NCI-H69 (cell line): ENCODE measurements around the gene ADGRA3.

Experiments used
- DNase-seq: peaks from one replicate; lab custom pipeline; 2025; lab: John Stamatoyannopoulos, UW

ADGRA3 gene

GRCh38 chr4:22369901-22370562 is 145.8 kb downstream of the ADGRA3 start:
- DNase-seq: no peak

DNA sequence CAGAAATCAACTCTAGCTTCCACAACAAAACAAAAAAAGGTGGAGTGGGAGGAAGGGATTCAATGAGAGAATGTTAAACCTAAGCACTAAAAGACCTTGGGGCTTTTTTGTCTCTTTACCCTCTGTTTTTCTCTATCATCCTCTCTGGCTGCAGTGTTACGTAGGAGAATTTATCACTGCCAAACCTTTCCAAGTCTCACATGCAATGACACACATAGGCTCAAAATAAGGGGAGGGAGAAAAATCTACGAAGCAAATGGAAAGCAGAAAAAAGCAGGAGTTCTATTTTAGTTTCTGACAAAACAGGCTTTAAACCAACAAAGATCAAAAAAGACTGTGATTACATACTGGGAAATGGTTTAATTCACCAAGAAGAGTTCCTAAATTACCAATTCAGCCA is 152.1 kb downstream of the ADGRA3 start:
- DNase-seq: no peak

DNA sequence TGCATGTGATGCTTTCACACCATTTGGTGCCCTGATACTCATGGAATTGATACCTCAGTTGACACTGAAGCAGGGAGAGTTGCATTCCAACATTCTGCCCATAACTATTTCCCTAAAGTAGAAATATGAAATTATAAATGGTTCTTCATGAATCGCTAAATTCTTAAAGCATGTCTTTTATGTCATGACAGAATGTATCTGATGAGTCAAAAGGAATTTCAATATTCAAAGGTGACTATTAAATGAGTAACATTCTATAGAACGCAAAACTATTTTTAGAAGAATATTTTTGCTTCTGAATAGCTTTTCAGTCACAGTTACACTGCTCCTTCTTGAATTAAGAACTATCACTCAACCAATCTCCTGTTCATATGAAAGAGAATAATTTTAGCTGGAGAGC is 152.8 kb downstream of the ADGRA3 start:
- DNase-seq: no peak

DNA sequence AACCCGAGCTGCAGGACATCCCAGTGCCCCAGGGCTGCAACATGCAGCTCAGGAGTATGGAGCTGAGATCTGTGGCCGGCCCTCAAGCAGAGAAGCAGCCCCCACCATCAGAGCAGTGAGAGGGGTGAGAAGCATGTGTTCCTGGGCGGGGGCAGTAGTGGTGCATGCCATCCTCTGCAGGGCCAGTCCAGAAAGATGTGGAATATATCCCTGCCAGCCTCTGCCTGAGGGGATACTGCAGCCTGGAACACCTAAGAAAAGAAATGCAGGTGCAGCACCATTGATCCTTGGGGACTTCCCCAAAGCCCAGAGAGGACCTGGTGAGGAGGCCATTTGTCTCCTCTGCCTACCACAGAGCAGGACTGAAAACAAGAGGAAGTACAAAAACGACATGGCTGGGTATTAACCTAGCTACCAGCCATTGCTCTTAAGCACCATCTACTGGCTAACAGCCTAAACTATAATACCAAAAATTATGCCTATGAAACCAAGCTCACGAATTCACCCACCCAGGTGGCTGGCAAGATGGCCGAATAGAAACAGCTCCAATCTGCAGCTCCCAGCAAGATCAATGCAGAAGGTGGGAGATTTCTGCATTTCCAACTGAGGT is 158.8 kb downstream of the ADGRA3 start:
- peak; percentile 45 for DNase-seq

- no peak for DNase-seq
Observed at GRCh38 chr4:22348410-22348809, 167.5 kb downstream of the ADGRA3 start.

- DNase-seq: peak; percentile 1
Observed at GRCh38 chr4:22345678-22346077, 170.2 kb downstream of the ADGRA3 start.

DNA sequence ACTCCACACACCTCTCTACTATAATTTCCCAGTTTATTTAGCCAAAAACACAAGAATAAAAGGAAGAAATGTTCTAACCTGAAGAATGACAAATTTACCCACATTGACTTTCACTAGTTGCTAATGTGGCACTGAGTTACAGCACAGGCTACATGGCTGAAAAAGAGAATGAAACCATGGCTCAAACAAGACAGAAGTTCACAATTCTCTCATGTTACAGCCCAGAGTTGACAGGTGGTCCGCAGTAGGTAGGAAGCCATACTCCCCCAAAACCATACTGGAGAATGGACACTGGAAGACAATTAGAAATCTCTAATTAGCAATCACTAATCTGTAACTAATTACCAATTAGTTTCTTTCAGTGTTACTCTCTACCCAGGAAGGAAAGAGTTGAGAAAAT is 170.8 kb downstream of the ADGRA3 start:
- DNase-seq: no peak

GRCh38 chr4:22343606-22344005 is 172.3 kb downstream of the ADGRA3 start:
- no peak for DNase-seq

DNA sequence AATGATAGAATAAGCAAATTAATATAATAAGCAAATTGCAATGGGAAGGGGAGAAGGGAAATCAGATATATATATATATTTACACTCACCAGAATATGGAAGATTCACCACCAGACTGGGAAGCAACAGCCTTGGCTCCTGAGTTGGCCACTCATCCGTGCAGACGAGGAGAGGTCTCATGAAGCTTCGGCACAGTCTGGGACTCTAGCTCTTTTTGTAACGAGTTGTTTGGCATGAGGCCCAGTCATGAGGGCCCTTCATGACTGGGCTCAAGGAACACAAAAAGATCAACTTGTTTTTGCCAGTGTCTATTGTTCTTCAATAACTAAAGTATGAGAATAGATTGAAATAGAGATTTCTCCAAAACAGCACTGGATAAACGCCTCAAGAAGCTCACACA is 176.4 kb downstream of the ADGRA3 start:
- no peak for DNase-seq

GRCh38 chr4:22338796-22339195 is 177.1 kb downstream of the ADGRA3 start:
- no peak for DNase-seq
